CD4-positive, alpha-beta memory T cell (primary cell): Measurements from ENCODE around the gene SLC17A1. TPM values are rescaled to one million over a fixed set of nuclear protein-coding genes. Genes with fewer than 3 reads are reported as not detected.
"Not testable (repeated sequence)": the region's sequence is repeated elsewhere in the genome, so short reads cannot be mapped to it uniquely, and the experiment has no call there.

Experiments used
- CTCF ChIA-PET: fragments of 350-600 bp; sonication (Branson Sonifier 250); formaldehyde crosslinking; loops from one replicate; lab custom pipeline; 2021; ENCODE audit warnings: inconsistent platforms; ENCODE audit not compliant: partially characterized antibody; lab: Charles Lee
- POLR2A ChIA-PET: fragments of 350-600 bp; sonication (Branson Sonifier 250); formaldehyde crosslinking; loops from one replicate; lab custom pipeline; 2021; ENCODE audit not compliant: partially characterized antibody; lab: Charles Lee
- DNase-seq, 5 donors: peaks; one replicate each; pipeline versions ENCODE4 v3.0.0 to v3.0.0-alpha.2; 2020 to 2022; ENCODE audit warnings: mixed read lengths in 1 of 5
- H3K27ac ChIP-seq: one replicate; pipeline ENCODE4 v1.7.0; 2013; ENCODE audit warnings: low read depth, low read length
- H3K27me3 ChIP-seq: 2 replicates; pipeline ENCODE4 v1.7.0; 2013; ENCODE audit warnings: mild to moderate bottlenecking, low read length, moderate library complexity; ENCODE audit not compliant: insufficient read depth
- H3K36me3 ChIP-seq: 2 replicates; pipeline ENCODE4 v1.7.0; 2013; ENCODE audit warnings: mild to moderate bottlenecking, low read length, moderate library complexity; ENCODE audit not compliant: insufficient read depth
- H3K4me1 ChIP-seq: 2 replicates; pipeline ENCODE4 v1.7.0; 2013; ENCODE audit warnings: mild to moderate bottlenecking, low read length, moderate library complexity; ENCODE audit not compliant: insufficient read depth
- H3K4me3 ChIP-seq, 2 donors: one replicate each; pipeline ENCODE4 v1.7.0; 2013; ENCODE audit warnings: low read length in 2 of 2, mild to moderate bottlenecking in 1 of 2
- H3K9me3 ChIP-seq, 2 donors: one replicate each; pipeline ENCODE4 v1.7.0; 2013; ENCODE audit warnings: low read length in 2 of 2, control low read depth in 1 of 2; ENCODE audit not compliant: control insufficient read depth in 1 of 2
- H3K27ac Mint-ChIP-seq, 7 donors: one replicate each; pipeline ENCODE4 v1.8.0; 2020 to 2021; ENCODE audit warnings: mixed read lengths in 7 of 7, mild to moderate bottlenecking in 6 of 7, inconsistent platforms in 3 of 7, moderate library complexity in 3 of 7
- H3K27me3 Mint-ChIP-seq, 2 donors: one replicate each; pipeline ENCODE4 v1.8.0; 2020 to 2021; ENCODE audit warnings: mixed read lengths in 2 of 2
- H3K36me3 Mint-ChIP-seq, 2 donors: one replicate each; pipeline ENCODE4 v1.8.0; 2020 to 2021; ENCODE audit warnings: mixed read lengths in 2 of 2, inconsistent platforms in 1 of 2, mild to moderate bottlenecking in 1 of 2
- H3K4me1 Mint-ChIP-seq, 4 donors: one replicate each; pipeline ENCODE4 v1.8.0; 2020 to 2021; ENCODE audit warnings: mixed read lengths in 4 of 4, mild to moderate bottlenecking in 1 of 4
- H3K4me3 Mint-ChIP-seq, 8 donors: one replicate each; pipeline ENCODE4 v1.8.0; 2020 to 2021; ENCODE audit warnings: mixed read lengths in 8 of 8, mild to moderate bottlenecking in 7 of 8, moderate library complexity in 6 of 8, inconsistent platforms in 3 of 8
- H3K9me3 Mint-ChIP-seq, 8 donors: one replicate each; pipeline ENCODE4 v1.8.0; 2020 to 2021; ENCODE audit warnings: mixed read lengths in 8 of 8, mild to moderate bottlenecking in 5 of 8, inconsistent platforms in 3 of 8, moderate library complexity in 1 of 8
- intact Hi-C: fragments of 100-400 bp; cut with micrococcal nuclease; formaldehyde crosslinking; loops from one replicate; pipeline ENCODE4 v1.15.1; 2023
- polyA plus RNA-seq, 2 donors: library from polyadenylated mRNA; unstranded; fragments of 300-500 nt; fragmentation: Illumina TruSeq; gene quantifications; one replicate each; pipeline ENCODE4 v1.2.3, GENCODE V29; 2021
- total RNA-seq, 2 experiments: library from RNA; stranded (reverse); gene quantifications; one replicate each; pipeline ENCODE4 v1.2.3, GENCODE V29; 2021

Gene SLC17A1
- total and polyA plus RNA-seq, 4 experiments from 2014 or later, result 0.19 TPM; not detected in 3

DNA sequence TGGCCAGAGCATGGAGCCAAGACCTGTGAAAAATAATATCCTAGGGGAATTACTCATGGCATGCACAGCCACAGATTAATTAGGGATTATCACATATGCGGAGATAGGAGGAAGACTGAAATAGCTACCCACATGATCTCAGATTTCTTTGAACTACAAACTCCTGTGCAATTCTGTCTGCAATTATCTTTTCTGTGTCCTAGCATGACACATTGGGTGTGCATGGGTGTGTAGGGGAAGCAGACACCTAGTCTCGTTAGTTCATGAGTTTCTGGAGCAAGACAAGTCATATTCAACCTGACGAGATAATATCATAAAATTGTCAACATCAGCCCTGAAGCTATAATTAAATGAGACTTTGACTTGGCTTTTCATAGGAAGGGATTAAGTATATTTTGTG, 80.9 kb downstream of the SLC17A1 start:
- no peaks in the 10 kb centered on the region for H3K36me3 ChIP-seq
- no peak for DNase-seq
- H3K27ac ChIP-seq, result no peak overlapping the region
- Mint-ChIP-seq H3K9me3 (no peaks in the 10 kb centered on the region), H3K27me3 (no peaks in the 10 kb centered on the region), H3K27ac (no peak overlapping the region), H3K36me3 (no peaks in the 10 kb centered on the region), H3K4me3 (no peak overlapping the region), H3K4me1 (no peaks in the 10 kb centered on the region)
- no peak overlapping the region for H3K4me3 ChIP-seq
- ChIA-PET POLR2A (no interaction called here), CTCF (no interaction called here)
- intact Hi-C loops, result no loop called here
- no peaks in the 10 kb centered on the region for H3K27me3 ChIP-seq
- no peaks in the 10 kb centered on the region for H3K4me1 ChIP-seq
- no peaks in the 10 kb centered on the region for H3K9me3 ChIP-seq

- CTCF ChIA-PET, result no interaction called here
These were observed 82.0 kb downstream of the SLC17A1 start for GRCh38 chr6:25749837-25750236.

GRCh38 chr6:25748601-25749517, 83.0 kb downstream of the SLC17A1 start:
- H3K27me3 Mint-ChIP-seq, H3K4me1 ChIP-seq, DNase-seq, H3K4me3 Mint-ChIP-seq, H3K27ac Mint-ChIP-seq, CTCF ChIA-PET, H3K36me3 Mint-ChIP-seq, intact Hi-C loops, H3K27ac ChIP-seq, H3K9me3 ChIP-seq, POLR2A ChIA-PET, H3K36me3 ChIP-seq, H3K9me3 Mint-ChIP-seq, H3K27me3 ChIP-seq, H3K4me3 ChIP-seq, H3K4me1 Mint-ChIP-seq: not testable (repeated sequence)

More at GRCh38 chr6:25749837-25750236, 82.0 kb downstream of the SLC17A1 start:
- POLR2A ChIA-PET, result no interaction called here
- Histone ChIP-seq H3K36me3 (no peaks in the 10 kb centered on the region), H3K9me3 (no peaks in the 10 kb centered on the region), H3K27me3 (no peaks in the 10 kb centered on the region), H3K4me1 (no peaks in the 10 kb centered on the region), H3K4me3 (no peak overlapping the region), H3K27ac (no peak overlapping the region)
- no peaks in the 10 kb centered on the region for H3K4me1 Mint-ChIP-seq
- H3K9me3 Mint-ChIP-seq, result no peaks in the 10 kb centered on the region
- H3K27me3 Mint-ChIP-seq, result no peaks in the 10 kb centered on the region
- H3K36me3 Mint-ChIP-seq, result no peaks in the 10 kb centered on the region
- H3K4me3 Mint-ChIP-seq, result no peak overlapping the region
- H3K27ac Mint-ChIP-seq, result no peak overlapping the region
- no peak for DNase-seq
- intact Hi-C loops, result no loop called here

- no peak overlapping the region for H3K4me3 Mint-ChIP-seq
- H3K9me3 Mint-ChIP-seq, result no peaks in the 10 kb centered on the region
- ChIA-PET CTCF (no interaction called here), POLR2A (no interaction called here)
- H3K4me1 Mint-ChIP-seq, result no peaks in the 10 kb centered on the region
- DNase-seq, result no peak
- H3K4me1 ChIP-seq, result no peaks in the 10 kb centered on the region
- H3K27ac Mint-ChIP-seq, result no peak overlapping the region
- no peak overlapping the region for H3K4me3 ChIP-seq
- intact Hi-C loops, result no loop called here
- no peak overlapping the region for H3K27ac ChIP-seq
- H3K27me3 ChIP-seq, result no peaks in the 10 kb centered on the region
- no peaks in the 10 kb centered on the region for H3K36me3 ChIP-seq
- H3K27me3 Mint-ChIP-seq, result no peaks in the 10 kb centered on the region
- H3K9me3 ChIP-seq, result no peaks in the 10 kb centered on the region
- no peaks in the 10 kb centered on the region for H3K36me3 Mint-ChIP-seq
These were observed 83.8 kb downstream of the SLC17A1 start for GRCh38 chr6:25748049-25748448.

GRCh38 chr6:25747477-25747876, 84.4 kb downstream of the SLC17A1 start:
- Histone ChIP-seq H3K9me3 (no peaks in the 10 kb centered on the region), H3K4me3 (no peak overlapping the region), H3K27me3 (no peaks in the 10 kb centered on the region), H3K36me3 (no peaks in the 10 kb centered on the region), H3K4me1 (no peaks in the 10 kb centered on the region), H3K27ac (no peak overlapping the region)
- CTCF ChIA-PET, result no interaction called here
- Mint-ChIP-seq H3K36me3 (no peaks in the 10 kb centered on the region), H3K9me3 (no peaks in the 10 kb centered on the region), H3K27ac (no peak overlapping the region), H3K4me3 (no peak overlapping the region), H3K4me1 (no peaks in the 10 kb centered on the region), H3K27me3 (no peaks in the 10 kb centered on the region)
- POLR2A ChIA-PET, result no interaction called here
- intact Hi-C loops, result no loop called here
- no peak for DNase-seq

GRCh38 chr6:25746968-25747367, 84.9 kb downstream of the SLC17A1 start:
- Mint-ChIP-seq H3K27ac (no peak overlapping the region), H3K27me3 (peaks cover 0 to under 1% of the 10 kb centered on the region in 2 donors), H3K9me3 (no peaks in the 10 kb centered on the region), H3K4me1 (no peaks in the 10 kb centered on the region), H3K36me3 (no peaks in the 10 kb centered on the region), H3K4me3 (no peak overlapping the region)
- CTCF ChIA-PET, result no interaction called here
- Histone ChIP-seq H3K4me3 (no peak overlapping the region), H3K27me3 (no peaks in the 10 kb centered on the region), H3K4me1 (no peaks in the 10 kb centered on the region), H3K27ac (no peak overlapping the region), H3K36me3 (no peaks in the 10 kb centered on the region), H3K9me3 (no peaks in the 10 kb centered on the region)
- intact Hi-C loops, result no loop called here
- no peak for DNase-seq
- POLR2A ChIA-PET, result no interaction called here

- peaks cover 0 to 1% (median 0%) of the 10 kb centered on the region in 8 donors for H3K9me3 Mint-ChIP-seq
- H3K27ac Mint-ChIP-seq, result no peak overlapping the region
- H3K4me1 ChIP-seq, result no peaks in the 10 kb centered on the region
- no peaks in the 10 kb centered on the region for H3K4me1 Mint-ChIP-seq
- no peak for DNase-seq
- no peak overlapping the region for H3K4me3 ChIP-seq
- ChIA-PET POLR2A (no interaction called here), CTCF (no interaction called here)
- intact Hi-C loops, result no loop called here
- H3K9me3 ChIP-seq, result no peaks in the 10 kb centered on the region
- H3K36me3 Mint-ChIP-seq, result no peaks in the 10 kb centered on the region
- H3K36me3 ChIP-seq, result no peaks in the 10 kb centered on the region
- peaks cover 0 to 3% of the 10 kb centered on the region in 2 donors for H3K27me3 Mint-ChIP-seq
- H3K27me3 ChIP-seq, result no peaks in the 10 kb centered on the region
- H3K27ac ChIP-seq, result no peak overlapping the region
- no peak overlapping the region for H3K4me3 Mint-ChIP-seq
These were observed 86.0 kb downstream of the SLC17A1 start for GRCh38 chr6:25745836-25746235.
